ENCODE measurements around the gene ACTN3. TPM values are rescaled to one million over a fixed set of nuclear protein-coding genes. Genes with fewer than 3 reads are reported as not detected.

The ACTN3 gene
- total RNA-seq, 1 donor from 2014 or later = not detected

DNA sequence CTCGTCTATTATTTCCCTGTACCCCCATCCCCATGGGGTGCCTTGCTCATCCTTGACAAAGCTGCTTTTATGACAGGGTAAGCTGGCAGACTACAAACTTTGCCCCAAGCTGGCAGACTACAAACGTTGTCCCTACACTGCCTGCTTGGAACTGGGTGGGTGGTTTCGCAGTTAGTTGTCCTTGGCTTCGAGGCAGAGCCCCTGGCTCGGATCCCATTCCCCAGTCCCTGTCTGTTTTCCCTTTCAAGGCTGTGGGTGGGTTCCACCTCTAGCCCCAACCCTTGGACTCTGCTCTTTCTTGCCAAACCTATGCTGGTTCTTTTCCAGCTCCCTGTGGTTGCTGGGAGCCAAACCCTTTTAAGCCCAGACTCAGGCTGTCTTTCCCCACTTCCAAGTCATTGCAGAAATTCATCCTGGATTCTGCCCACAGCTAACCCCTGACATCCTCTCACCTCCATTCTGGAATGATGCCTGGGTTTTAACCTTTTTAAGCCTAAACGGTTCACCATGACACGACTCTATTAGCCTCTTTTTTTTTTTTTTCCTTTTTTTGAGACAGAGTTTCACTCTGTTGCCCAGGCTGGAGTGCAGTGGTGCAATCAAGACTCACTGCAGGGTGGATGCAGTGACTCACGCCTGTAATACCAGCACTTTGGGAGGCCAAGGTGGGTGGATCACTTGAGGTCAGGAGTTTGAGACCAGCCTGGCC, 60.6 kb downstream of the ACTN3 start:
- TF ChIP-seq, protein P1, sequence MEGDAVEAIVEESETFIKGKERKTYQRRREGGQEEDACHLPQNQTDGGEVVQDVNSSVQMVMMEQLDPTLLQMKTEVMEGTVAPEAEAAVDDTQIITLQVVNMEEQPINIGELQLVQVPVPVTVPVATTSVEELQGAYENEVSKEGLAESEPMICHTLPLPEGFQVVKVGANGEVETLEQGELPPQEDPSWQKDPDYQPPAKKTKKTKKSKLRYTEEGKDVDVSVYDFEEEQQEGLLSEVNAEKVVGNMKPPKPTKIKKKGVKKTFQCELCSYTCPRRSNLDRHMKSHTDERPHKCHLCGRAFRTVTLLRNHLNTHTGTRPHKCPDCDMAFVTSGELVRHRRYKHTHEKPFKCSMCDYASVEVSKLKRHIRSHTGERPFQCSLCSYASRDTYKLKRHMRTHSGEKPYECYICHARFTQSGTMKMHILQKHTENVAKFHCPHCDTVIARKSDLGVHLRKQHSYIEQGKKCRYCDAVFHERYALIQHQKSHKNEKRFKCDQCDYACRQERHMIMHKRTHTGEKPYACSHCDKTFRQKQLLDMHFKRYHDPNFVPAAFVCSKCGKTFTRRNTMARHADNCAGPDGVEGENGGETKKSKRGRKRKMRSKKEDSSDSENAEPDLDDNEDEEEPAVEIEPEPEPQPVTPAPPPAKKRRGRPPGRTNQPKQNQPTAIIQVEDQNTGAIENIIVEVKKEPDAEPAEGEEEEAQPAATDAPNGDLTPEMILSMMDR (IDR thresholded peaks at IDR 0.05; ENCODE audit: insufficient read depth, low read length, severe bottlenecking) = no peak
- FAIRE-seq (no peak), DNase-seq (ENCODE audit: low read depth) (peak; percentile 28)
- H3K4me3 ChIP-seq (ENCODE audit: low read depth, low read length) = no peak overlapping the region
- peaks cover 10% of the 10 kb centered on the region for H3K36me3 ChIP-seq (ENCODE audit: control insufficient read depth, insufficient read depth, low read length)
- no peaks in the 10 kb centered on the region for H3K27me3 ChIP-seq (ENCODE audit: control insufficient read depth, insufficient read depth, low read length)

DNA sequence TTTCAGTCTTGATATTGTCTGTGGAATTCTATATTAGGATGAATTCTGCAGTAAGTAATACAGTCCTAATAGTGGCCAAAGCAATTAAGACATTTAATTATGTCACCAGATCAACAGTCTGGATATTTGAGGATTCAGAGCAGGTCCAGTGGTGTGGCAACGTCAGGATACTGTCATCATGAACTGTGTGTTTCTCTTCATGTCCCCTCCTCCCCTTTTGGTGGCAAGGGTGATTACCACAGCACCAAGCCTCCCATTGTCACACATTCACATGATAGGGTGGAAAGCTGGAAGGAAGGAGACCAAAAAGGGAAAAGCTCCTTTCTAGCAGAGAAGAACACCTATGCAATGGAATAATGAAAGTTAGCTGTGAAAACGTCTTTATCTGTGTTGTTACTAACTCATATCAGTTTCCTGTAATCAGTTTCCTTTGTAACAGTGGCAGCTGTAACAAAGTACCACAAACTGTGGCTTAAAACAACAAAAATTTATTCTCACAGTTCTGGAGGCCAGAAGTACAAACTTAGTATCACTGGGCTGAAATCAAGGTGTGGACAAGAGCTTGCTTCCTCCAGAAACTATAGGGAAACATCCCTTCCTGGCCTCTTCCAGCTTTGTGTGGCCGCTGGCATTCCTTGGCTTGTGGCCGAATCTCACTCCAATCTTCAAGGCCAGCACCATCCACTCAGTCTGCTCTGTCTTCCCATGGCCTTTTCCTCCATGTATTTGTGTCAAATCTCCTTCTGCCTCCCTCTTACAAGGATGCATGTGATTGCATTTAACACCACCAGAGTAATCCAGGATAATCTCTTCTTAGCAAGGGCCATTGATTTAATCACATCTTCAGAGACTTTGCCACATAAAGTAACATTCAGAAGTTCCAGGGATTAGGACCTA, 63.3 kb downstream of the ACTN3 start:
- Histone ChIP-seq H3K4me3 (ENCODE audit: low read depth, low read length) (no peak overlapping the region), H3K27me3 (ENCODE audit: control insufficient read depth, insufficient read depth, low read length) (no peaks in the 10 kb centered on the region), H3K36me3 (ENCODE audit: control insufficient read depth, insufficient read depth, low read length) (peaks cover 6% of the 10 kb centered on the region)
- TF ChIP-seq, protein P1 (IDR thresholded peaks at IDR 0.05; ENCODE audit: insufficient read depth, low read length, severe bottlenecking) = no peak
- DNase-seq (ENCODE audit: low read depth) (no peak), FAIRE-seq (no peak)

DNA sequence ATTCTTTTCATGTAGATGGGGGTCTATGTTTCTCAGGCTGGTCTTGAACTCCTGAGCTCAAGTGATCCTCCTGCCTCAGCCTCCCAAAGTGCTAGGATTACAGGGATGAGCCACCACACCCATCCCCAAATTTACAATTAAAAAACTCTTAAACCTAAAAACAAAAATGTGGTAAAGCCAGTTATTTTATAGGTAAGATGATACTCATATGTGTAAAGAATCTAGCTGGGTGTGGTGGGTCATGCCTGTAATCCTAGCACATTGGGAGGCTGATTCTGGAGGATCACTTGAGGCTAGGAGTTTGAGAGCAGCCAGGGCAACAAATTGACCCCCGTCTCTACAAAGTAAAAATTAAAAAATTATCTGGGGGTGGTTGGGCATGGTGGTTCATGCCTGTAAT, 65.8 kb downstream of the ACTN3 start:
- TF ChIP-seq, protein P1 (IDR thresholded peaks at IDR 0.05; ENCODE audit: insufficient read depth, low read length, severe bottlenecking) = no peak
- DNase-seq (ENCODE audit: low read depth) (no peak), FAIRE-seq (no peak)
- Histone ChIP-seq H3K27me3 (ENCODE audit: control insufficient read depth, insufficient read depth, low read length) (no peaks in the 10 kb centered on the region), H3K4me3 (ENCODE audit: low read depth, low read length) (no peak overlapping the region), H3K36me3 (ENCODE audit: control insufficient read depth, insufficient read depth, low read length) (peaks cover 2% of the 10 kb centered on the region)

Other genes starting within 250 kb of the ACTN3 start
- under 0.01 TPM in 2 replicates for gene CD248, start 229.9 kb upstream of the ACTN3 start, total RNA-seq
- gene RIN1, start 210.5 kb upstream of the ACTN3 start, total RNA-seq = 19.0 and 19.7 TPM in 2 replicates
- 67.6 and 81.6 TPM in 2 replicates for gene BRMS1, start 201.8 kb upstream of the ACTN3 start, total RNA-seq
- 7.7 and 10.8 TPM in 2 replicates for gene B4GAT1, start 199.3 kb upstream of the ACTN3 start, total RNA-seq
- 1.9 and 2.1 TPM in 2 replicates for gene SLC29A2, start 175.1 kb upstream of the ACTN3 start, total RNA-seq
- not detected in 2 replicates for gene NPAS4, start 125.9 kb upstream of the ACTN3 start, total RNA-seq
- gene MRPL11, start 108.1 kb upstream of the ACTN3 start, total RNA-seq = 38.5 and 43.7 TPM in 2 replicates
- gene PELI3, start 80.0 kb upstream of the ACTN3 start, total RNA-seq = 10.4 and 11.6 TPM in 2 replicates
- 45.0 and 70.0 TPM in 2 replicates for gene DPP3, start 66.5 kb upstream of the ACTN3 start, total RNA-seq
- 8.2 and 9.5 TPM in 2 replicates for gene BBS1, start 36.3 kb upstream of the ACTN3 start, total RNA-seq
- gene ZDHHC24, start 855 bp upstream of the ACTN3 start, total RNA-seq = 8.4 and 9.7 TPM in 2 replicates
- 1.6 and 2.4 TPM in 2 replicates for gene CTSF, start 21.7 kb downstream of the ACTN3 start, total RNA-seq
- gene CCDC87, start 46.2 kb downstream of the ACTN3 start, total RNA-seq = under 0.01 TPM in 2 replicates
- gene CCS, start 46.3 kb downstream of the ACTN3 start, total RNA-seq = 29.3 and 30.3 TPM in 2 replicates
- gene RBM14, start 69.7 kb downstream of the ACTN3 start, total RNA-seq = 7.4 and 10.9 TPM in 2 replicates
- 173 and 246 TPM in 2 replicates for gene RBM4, start 91.8 kb downstream of the ACTN3 start, total RNA-seq
- gene RBM4B, start 131.0 kb downstream of the ACTN3 start, total RNA-seq = 13.4 and 15.7 TPM in 2 replicates
- gene SPTBN2, start 182.3 kb downstream of the ACTN3 start, total RNA-seq = 38.7 and 67.3 TPM in 2 replicates